ENCODE measurements around the gene EGR1. TPM values are rescaled to one million over a fixed set of nuclear protein-coding genes. Genes with fewer than 3 reads are reported as not detected.
A peak's percentile ranks its signal among the peaks of the same experiment; 100 is the strongest.
"Not testable (repeated sequence)": the region's sequence is repeated elsewhere in the genome, so short reads cannot be mapped to it uniquely, and the experiment has no call there.

Gene EGR1
- total and polyA plus RNA-seq, 8 donors = 7.7 to 83.9 (median 37.8) TPM

GRCh38 chr5:138470322-138471051, 5.2 kb downstream of the EGR1 start:
- Histone ChIP-seq H3K4me3 (no peak overlapping the region), H3K4me1 (peaks cover 6 to 29% (median 27%) of the 10 kb centered on the region in 4 donors), H3K9me3 (no peaks in the 10 kb centered on the region), H3K27me3 (no peaks in the 10 kb centered on the region), H3K36me3 (peaks cover 0 to 18% (median 13%) of the 10 kb centered on the region in 4 donors), H3K27ac (no peak overlapping the region)
- no peak for DNase-seq
- WGBS, 5 donors = 68 to 89% (median 73%) methylated on average over 3 of the region's 3 CpGs
- intact Hi-C loops (cut with DNase I; ENCODE audit: low total_unique reads) = no loop called here
- peak in 2 of 3 donors; percentile 61 to 69 for TF ChIP-seq POLR2AphosphoS5 (IDR thresholded peaks at IDR 0.05)
- no peak for TF ChIP-seq EP300 (IDR thresholded peaks at IDR 0.05)
- no peak for TF ChIP-seq CTCF (IDR thresholded peaks at IDR 0.05)
- peak in 1 of 4 donors; percentile 64 for TF ChIP-seq POLR2A (IDR thresholded peaks at IDR 0.05)

- H3K4me3 ChIP-seq = no peak overlapping the region
- H3K36me3 ChIP-seq = peaks cover 0 to 18% (median 13%) of the 10 kb centered on the region in 4 donors
- H3K27ac ChIP-seq = no peak overlapping the region
- peaks cover 3 to 25% (median 23%) of the 10 kb centered on the region in 4 donors for H3K4me1 ChIP-seq
- WGBS, 5 donors = 77 to 89% (median 83%) methylated on average over 2 of the region's 2 CpGs
- TF ChIP-seq EP300 (IDR thresholded peaks at IDR 0.05) (no peak), CTCF (IDR thresholded peaks at IDR 0.05) (no peak), POLR2A (IDR thresholded peaks at IDR 0.05) (no peak), POLR2AphosphoS5 (IDR thresholded peaks at IDR 0.05) (peak in 1 of 3 donors; percentile 23)
- no peaks in the 10 kb centered on the region for H3K9me3 ChIP-seq
- intact Hi-C loops (cut with DNase I; ENCODE audit: low total_unique reads) = no loop called here
- H3K27me3 ChIP-seq = no peaks in the 10 kb centered on the region
- DNase-seq = no peak
Measured at GRCh38 chr5:138471052-138471361, 5.7 kb downstream of the EGR1 start.

- WGBS, 5 donors = 26 to 48% (median 27%) methylated on average over 6 of the region's 6 CpGs
- intact Hi-C loops (cut with DNase I; ENCODE audit: low total_unique reads) = no loop called here
- TF ChIP-seq POLR2AphosphoS5 (IDR thresholded peaks at IDR 0.05) (peak in 1 of 3 donors; percentile 72), EP300 (IDR thresholded peaks at IDR 0.05) (no peak), CTCF (IDR thresholded peaks at IDR 0.05) (no peak), POLR2A (IDR thresholded peaks at IDR 0.05) (no peak)
- H3K27ac ChIP-seq = no peak overlapping the region
- no peaks in the 10 kb centered on the region for H3K9me3 ChIP-seq
- H3K4me3 ChIP-seq = no peak overlapping the region
- H3K36me3 ChIP-seq = peaks cover 0 to 10% (median 9%) of the 10 kb centered on the region in 4 donors
- H3K27me3 ChIP-seq = no peaks in the 10 kb centered on the region
- DNase-seq = no peak
- H3K4me1 ChIP-seq = peaks cover 0 to 12% (median 9%) of the 10 kb centered on the region in 4 donors
Measured at GRCh38 chr5:138472353-138472752, 7.1 kb downstream of the EGR1 start.

GRCh38 chr5:138473151-138473550, 7.9 kb downstream of the EGR1 start:
- H3K27ac ChIP-seq; H3K27me3 ChIP-seq; H3K4me1 ChIP-seq; DNase-seq; H3K4me3 ChIP-seq; intact Hi-C loops (cut with DNase I; ENCODE audit: low total_unique reads); H3K36me3 ChIP-seq; H3K9me3 ChIP-seq: not testable (repeated sequence)
- peak in 1 of 3 donors; percentile 23 for TF ChIP-seq POLR2AphosphoS5 (IDR thresholded peaks at IDR 0.05)
- WGBS, 5 donors = 90 to 95% (median 95%) methylated on average over 5 of the region's 5 CpGs

- Histone ChIP-seq H3K9me3 (no peaks in the 10 kb centered on the region), H3K36me3 (no peaks in the 10 kb centered on the region), H3K4me1 (no peaks in the 10 kb centered on the region), H3K27ac (no peak overlapping the region), H3K4me3 (no peak overlapping the region), H3K27me3 (no peaks in the 10 kb centered on the region)
- 71 to 78% (median 75%) methylated on average over 7 of the region's 7 CpGs for WGBS, 5 donors
- intact Hi-C loops (cut with DNase I; ENCODE audit: low total_unique reads) = no loop called here
- TF ChIP-seq EP300 (IDR thresholded peaks at IDR 0.05) (no peak), CTCF (IDR thresholded peaks at IDR 0.05) (no peak), POLR2AphosphoS5 (IDR thresholded peaks at IDR 0.05) (no peak), POLR2A (IDR thresholded peaks at IDR 0.05) (no peak)
- DNase-seq = no peak
Measured at GRCh38 chr5:138476918-138477317, 11.6 kb downstream of the EGR1 start.

Data from stomach (tissue), 9 donors.